ENCODE data around the gene CDC42EP4.
"Not testable (repeated sequence)": the region's sequence is repeated elsewhere in the genome, so short reads cannot be mapped to it uniquely, and the experiment has no call there.

CDC42EP4 gene

GRCh38 chr17:73335591-73336407 is 24.0 kb upstream of the CDC42EP4 start:
- TF ChIP-seq EZH2phosphoT487 (IDR thresholded peaks at IDR 0.05; ENCODE audit: borderline replicate concordance, low read length) (no peak), CTCF (IDR thresholded peaks at IDR 0.05; ENCODE audit: low read depth, low read length, poor library complexity, severe bottlenecking) (no peak)

GRCh38 chr17:73334771-73335513 is 23.1 kb upstream of the CDC42EP4 start:
- Histone ChIP-seq H3F3A (ENCODE audit: control insufficient read depth, insufficient read depth) (no peaks in the 10 kb centered on the region), H3K9me3 (ENCODE audit: control insufficient read depth, insufficient read depth, low read length) (no peaks in the 10 kb centered on the region), H3K27ac (ENCODE audit: low read depth, low read length) (no peak overlapping the region), H3K9me2 (replicated peaks; ENCODE audit: control insufficient read depth, low read length) (no peaks in the 10 kb centered on the region), H3K36me3 (ENCODE audit: control insufficient read depth, low read length) (no peaks in the 10 kb centered on the region), H3K4me2 (ENCODE audit: low read length) (no peak overlapping the region), H3K27me3 (ENCODE audit: control insufficient read depth, low read length) (no peaks in the 10 kb centered on the region), H4K20me1 (ENCODE audit: control insufficient read depth, insufficient read depth, low read depth, low read length) (no peaks in the 10 kb centered on the region), H3K4me1 (ENCODE audit: control insufficient read depth, low read length) (no peaks in the 10 kb centered on the region), H3K4me3 (ENCODE audit: low read length) (no peak overlapping the region), H3K79me2 (ENCODE audit: control insufficient read depth, low read length) (no peaks in the 10 kb centered on the region)
- no peak for TF ChIP-seq CTCF (IDR thresholded peaks at IDR 0.05; ENCODE audit: low read depth, low read length, poor library complexity, severe bottlenecking)

More at GRCh38 chr17:73335591-73336407, 24.0 kb upstream of the CDC42EP4 start:
- Histone ChIP-seq H3K4me2 (ENCODE audit: low read length) (no peak overlapping the region), H3F3A (ENCODE audit: control insufficient read depth, insufficient read depth) (no peaks in the 10 kb centered on the region), H3K9me2 (replicated peaks; ENCODE audit: control insufficient read depth, low read length) (no peaks in the 10 kb centered on the region), H3K36me3 (ENCODE audit: control insufficient read depth, low read length) (no peaks in the 10 kb centered on the region), H3K4me1 (ENCODE audit: control insufficient read depth, low read length) (no peaks in the 10 kb centered on the region), H3K9me3 (ENCODE audit: control insufficient read depth, insufficient read depth, low read length) (no peaks in the 10 kb centered on the region), H4K20me1 (ENCODE audit: control insufficient read depth, insufficient read depth, low read depth, low read length) (no peaks in the 10 kb centered on the region), H3K4me3 (ENCODE audit: low read length) (no peak overlapping the region), H3K27ac (ENCODE audit: low read depth, low read length) (no peak overlapping the region), H3K27me3 (ENCODE audit: control insufficient read depth, low read length) (no peaks in the 10 kb centered on the region), H3K79me2 (ENCODE audit: control insufficient read depth, low read length) (no peaks in the 10 kb centered on the region)

GRCh38 chr17:73333445-73333844 is 21.6 kb upstream of the CDC42EP4 start:
- H3K79me2 ChIP-seq (ENCODE audit: control insufficient read depth, low read length); H4K20me1 ChIP-seq (ENCODE audit: control insufficient read depth, insufficient read depth, low read depth, low read length); H3F3A ChIP-seq (ENCODE audit: control insufficient read depth, insufficient read depth); H3K36me3 ChIP-seq (ENCODE audit: control insufficient read depth, low read length); H3K9me3 ChIP-seq (ENCODE audit: control insufficient read depth, insufficient read depth, low read length); H3K27me3 ChIP-seq (ENCODE audit: control insufficient read depth, low read length); H3K4me3 ChIP-seq (ENCODE audit: low read length); H3K4me1 ChIP-seq (ENCODE audit: control insufficient read depth, low read length); H3K9me2 ChIP-seq (replicated peaks; ENCODE audit: control insufficient read depth, low read length); H3K27ac ChIP-seq (ENCODE audit: low read depth, low read length); H3K4me2 ChIP-seq (ENCODE audit: low read length): not testable (repeated sequence)

- TF ChIP-seq CTCF (IDR thresholded peaks at IDR 0.05; ENCODE audit: low read depth, low read length, poor library complexity, severe bottlenecking) = no peak
- TF ChIP-seq EZH2phosphoT487 (IDR thresholded peaks at IDR 0.05; ENCODE audit: borderline replicate concordance, low read length) = no peak
- no peaks in the 10 kb centered on the region for H3K36me3 ChIP-seq (ENCODE audit: control insufficient read depth, low read length)
- H3K4me2 ChIP-seq (ENCODE audit: low read length) = no peak overlapping the region
- no peak overlapping the region for H3K4me3 ChIP-seq (ENCODE audit: low read length)
- H3K27ac ChIP-seq (ENCODE audit: low read depth, low read length) = no peak overlapping the region
- no peaks in the 10 kb centered on the region for H3K4me1 ChIP-seq (ENCODE audit: control insufficient read depth, low read length)
- H3K79me2 ChIP-seq (ENCODE audit: control insufficient read depth, low read length) = no peaks in the 10 kb centered on the region
- no peaks in the 10 kb centered on the region for H3K9me3 ChIP-seq (ENCODE audit: control insufficient read depth, insufficient read depth, low read length)
- no peaks in the 10 kb centered on the region for H3F3A ChIP-seq (ENCODE audit: control insufficient read depth, insufficient read depth)
- H4K20me1 ChIP-seq (ENCODE audit: control insufficient read depth, insufficient read depth, low read depth, low read length) = no peaks in the 10 kb centered on the region
- no peaks in the 10 kb centered on the region for H3K27me3 ChIP-seq (ENCODE audit: control insufficient read depth, low read length)
- no peaks in the 10 kb centered on the region for H3K9me2 ChIP-seq (replicated peaks; ENCODE audit: control insufficient read depth, low read length)
Measured at GRCh38 chr17:73331060-73331459, 19.3 kb upstream of the CDC42EP4 start.

Measured in DOHH2 (cell line).